NCI-H1436 (cell line): Measurements from ENCODE around the gene DAPK2.

ENCODE experiments used
- DNase-seq: peaks from one replicate; lab custom pipeline; 2025; lab: John Stamatoyannopoulos, UW

Gene DAPK2

GRCh38 chr15:63998489-63998888 lies 47.8 kb downstream of the DAPK2 start:
- no peak for DNase-seq

- DNase-seq = no peak
Observed at GRCh38 chr15:63997715-63998442, 48.4 kb downstream of the DAPK2 start.

- DNase-seq = no peak
Observed at GRCh38 chr15:63996794-63997357, 49.4 kb downstream of the DAPK2 start.

- no peak for DNase-seq
Observed at GRCh38 chr15:63995789-63996188, 50.5 kb downstream of the DAPK2 start.

GRCh38 chr15:63994073-63994600 lies 52.1 kb downstream of the DAPK2 start:
- DNase-seq = no peak

- no peak for DNase-seq
Observed at GRCh38 chr15:63992300-63992699, 54.0 kb downstream of the DAPK2 start.

GRCh38 chr15:63991706-63992105 lies 54.6 kb downstream of the DAPK2 start:
- DNase-seq = no peak

- DNase-seq = no peak
Observed at GRCh38 chr15:63990454-63990853, 55.8 kb downstream of the DAPK2 start.

- DNase-seq = no peak
Observed at GRCh38 chr15:63987796-63988378, 58.4 kb downstream of the DAPK2 start.

GRCh38 chr15:63986751-63987341 lies 59.4 kb downstream of the DAPK2 start:
- no peak for DNase-seq

GRCh38 chr15:63986185-63986680 lies 60.1 kb downstream of the DAPK2 start:
- DNase-seq = no peak

GRCh38 chr15:63985221-63986184 lies 60.8 kb downstream of the DAPK2 start:
- DNase-seq = no peak

- DNase-seq = no peak
Observed at GRCh38 chr15:63984331-63984730, 62.0 kb downstream of the DAPK2 start.

- DNase-seq = no peak
Observed at GRCh38 chr15:63983061-63983711, 63.1 kb downstream of the DAPK2 start.

GRCh38 chr15:63982381-63982854 lies 63.9 kb downstream of the DAPK2 start:
- no peak for DNase-seq

GRCh38 chr15:63981596-63982320 lies 64.5 kb downstream of the DAPK2 start:
- no peak for DNase-seq

- no peak for DNase-seq
Observed at GRCh38 chr15:63979262-63979793, 67.0 kb downstream of the DAPK2 start.

GRCh38 chr15:63978511-63979261 lies 67.6 kb downstream of the DAPK2 start:
- DNase-seq = no peak

GRCh38 chr15:63977119-63977518 lies 69.2 kb downstream of the DAPK2 start:
- DNase-seq = no peak
